Measurements from ENCODE around the gene ASH1L.
"Not testable (repeated sequence)": the region's sequence is repeated elsewhere in the genome, so short reads cannot be mapped to it uniquely, and the experiment has no call there.

ASH1L gene

GRCh38 chr1:155493595-155493994, 69.0 kb downstream of the ASH1L start:
- DNase-seq (ENCODE audit: low read depth, low spot score), result not testable (repeated sequence)

- DNase-seq (ENCODE audit: low read depth, low spot score), result not testable (repeated sequence)
These were observed 74.2 kb downstream of the ASH1L start for GRCh38 chr1:155488419-155488818.

- no peak for DNase-seq (ENCODE audit: low read depth, low spot score)
These were observed 75.1 kb downstream of the ASH1L start for GRCh38 chr1:155487541-155487940.

- not testable (repeated sequence) for DNase-seq (ENCODE audit: low read depth, low spot score)
These were observed 75.7 kb downstream of the ASH1L start for GRCh38 chr1:155486952-155487351.

GRCh38 chr1:155485945-155486344, 76.7 kb downstream of the ASH1L start:
- no peak for DNase-seq (ENCODE audit: low read depth, low spot score)

- no peak for DNase-seq (ENCODE audit: low read depth, low spot score)
These were observed 77.4 kb downstream of the ASH1L start for GRCh38 chr1:155485222-155485621.

- DNase-seq (ENCODE audit: low read depth, low spot score), result no peak
These were observed 80.8 kb downstream of the ASH1L start for GRCh38 chr1:155481741-155482241.

- DNase-seq (ENCODE audit: low read depth, low spot score), result no peak
These were observed 83.4 kb downstream of the ASH1L start for GRCh38 chr1:155479205-155479604.

GRCh38 chr1:155478270-155478852, 84.2 kb downstream of the ASH1L start:
- DNase-seq (ENCODE audit: low read depth, low spot score), result no peak

GRCh38 chr1:155474146-155474545, 88.5 kb downstream of the ASH1L start:
- no peak for DNase-seq (ENCODE audit: low read depth, low spot score)

- no peak for DNase-seq (ENCODE audit: low read depth, low spot score)
These were observed 89.3 kb downstream of the ASH1L start for GRCh38 chr1:155473151-155473821.

GRCh38 chr1:155472491-155473083, 90.0 kb downstream of the ASH1L start:
- DNase-seq (ENCODE audit: low read depth, low spot score), result no peak

GRCh38 chr1:155471891-155472290, 90.7 kb downstream of the ASH1L start:
- DNase-seq (ENCODE audit: low read depth, low spot score), result no peak

GRCh38 chr1:155471026-155471425, 91.6 kb downstream of the ASH1L start:
- DNase-seq (ENCODE audit: low read depth, low spot score), result no peak

GRCh38 chr1:155466996-155467395, 95.6 kb downstream of the ASH1L start:
- peak; percentile 50 for DNase-seq (ENCODE audit: low read depth, low spot score)

- no peak for DNase-seq (ENCODE audit: low read depth, low spot score)
These were observed 96.0 kb downstream of the ASH1L start for GRCh38 chr1:155466617-155466972.

- DNase-seq (ENCODE audit: low read depth, low spot score), result peak; percentile 23
These were observed 98.5 kb downstream of the ASH1L start for GRCh38 chr1:155463865-155464650.

GRCh38 chr1:155458111-155458510, 104.5 kb downstream of the ASH1L start:
- no peak for DNase-seq (ENCODE audit: low read depth, low spot score)

- DNase-seq (ENCODE audit: low read depth, low spot score), result no peak
These were observed 105.3 kb downstream of the ASH1L start for GRCh38 chr1:155457266-155457665.

- DNase-seq (ENCODE audit: low read depth, low spot score), result no peak
These were observed 106.9 kb downstream of the ASH1L start for GRCh38 chr1:155455588-155456195.

GRCh38 chr1:155454096-155454495, 108.5 kb downstream of the ASH1L start:
- DNase-seq (ENCODE audit: low read depth, low spot score), result no peak

GRCh38 chr1:155453141-155453540, 109.5 kb downstream of the ASH1L start:
- no peak for DNase-seq (ENCODE audit: low read depth, low spot score)
